ENCODE measurements around the gene PMAIP1.

Gene PMAIP1

DNA sequence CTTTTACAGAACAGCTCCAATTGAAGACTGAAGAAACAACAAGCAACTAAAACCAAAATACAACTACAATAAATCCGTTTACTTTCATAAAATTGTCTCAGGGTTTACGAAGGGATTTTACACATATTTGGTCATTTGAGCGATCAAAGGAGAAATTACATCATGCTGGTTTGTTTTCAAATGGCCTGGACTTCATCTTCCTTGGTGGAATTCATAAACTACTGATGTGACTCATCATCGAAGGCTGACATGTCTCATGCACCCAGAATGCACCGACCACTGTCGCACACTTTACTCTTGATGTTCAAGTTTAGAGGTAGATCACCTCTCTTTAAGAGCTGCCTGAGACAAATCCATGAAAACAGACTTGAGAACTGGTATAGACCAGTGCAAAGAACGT, 25.6 kb upstream of the PMAIP1 start:
- Histone ChIP-seq H3K4me3 (IDR thresholded peaks at IDR 0.05; ENCODE audit: insufficient read depth, low read depth, low read length) (no peak overlapping the region), H4K20me1 (ENCODE audit: insufficient read depth) (no peaks in the 10 kb centered on the region), H3K27me3 (ENCODE audit: insufficient read depth, low read depth) (no peaks in the 10 kb centered on the region), H3K79me2 (ENCODE audit: insufficient read depth, low read depth) (no peaks in the 10 kb centered on the region), H2AFZ (ENCODE audit: low read depth) (no peak overlapping the region), H3K27ac (no peak overlapping the region), H3K36me3 (ENCODE audit: insufficient read depth) (no peaks in the 10 kb centered on the region), H3K4me1 (ENCODE audit: low read depth, poor library complexity, severe bottlenecking) (peaks cover 86% of the 10 kb centered on the region), H3K4me2 (no peak overlapping the region), H3K9ac (no peak overlapping the region)
- TF ChIP-seq, protein P1, sequence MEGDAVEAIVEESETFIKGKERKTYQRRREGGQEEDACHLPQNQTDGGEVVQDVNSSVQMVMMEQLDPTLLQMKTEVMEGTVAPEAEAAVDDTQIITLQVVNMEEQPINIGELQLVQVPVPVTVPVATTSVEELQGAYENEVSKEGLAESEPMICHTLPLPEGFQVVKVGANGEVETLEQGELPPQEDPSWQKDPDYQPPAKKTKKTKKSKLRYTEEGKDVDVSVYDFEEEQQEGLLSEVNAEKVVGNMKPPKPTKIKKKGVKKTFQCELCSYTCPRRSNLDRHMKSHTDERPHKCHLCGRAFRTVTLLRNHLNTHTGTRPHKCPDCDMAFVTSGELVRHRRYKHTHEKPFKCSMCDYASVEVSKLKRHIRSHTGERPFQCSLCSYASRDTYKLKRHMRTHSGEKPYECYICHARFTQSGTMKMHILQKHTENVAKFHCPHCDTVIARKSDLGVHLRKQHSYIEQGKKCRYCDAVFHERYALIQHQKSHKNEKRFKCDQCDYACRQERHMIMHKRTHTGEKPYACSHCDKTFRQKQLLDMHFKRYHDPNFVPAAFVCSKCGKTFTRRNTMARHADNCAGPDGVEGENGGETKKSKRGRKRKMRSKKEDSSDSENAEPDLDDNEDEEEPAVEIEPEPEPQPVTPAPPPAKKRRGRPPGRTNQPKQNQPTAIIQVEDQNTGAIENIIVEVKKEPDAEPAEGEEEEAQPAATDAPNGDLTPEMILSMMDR (conservative IDR thresholded peaks at IDR 0.05; ENCODE audit: low read depth, low read length) = no peak

DNA sequence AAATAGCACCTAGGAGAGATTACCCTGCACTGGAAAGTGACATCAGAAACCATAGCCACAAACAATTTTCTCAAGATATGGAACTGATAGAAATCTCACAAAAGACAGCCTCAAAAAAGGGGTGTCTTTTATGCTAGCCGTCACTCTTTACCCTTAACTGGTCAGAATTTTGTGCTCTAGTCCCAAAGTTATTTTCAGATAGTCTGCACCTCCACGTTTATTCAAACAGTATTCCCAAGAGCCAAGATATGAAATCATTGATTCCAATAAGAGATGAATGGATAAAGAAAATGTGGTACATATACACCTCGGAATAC, 23.5 kb upstream of the PMAIP1 start:
- TF ChIP-seq, protein P1 (conservative IDR thresholded peaks at IDR 0.05; ENCODE audit: low read depth, low read length) = no peak
- Histone ChIP-seq H4K20me1 (ENCODE audit: insufficient read depth) (no peaks in the 10 kb centered on the region), H3K4me1 (ENCODE audit: low read depth, poor library complexity, severe bottlenecking) (peaks cover 89% of the 10 kb centered on the region), H3K79me2 (ENCODE audit: insufficient read depth, low read depth) (no peaks in the 10 kb centered on the region), H3K9ac (peak overlapping the region; percentile 31), H2AFZ (ENCODE audit: low read depth) (peak overlapping the region; percentile 11; the same call in 1 of the 2 replicates), H3K27ac (peak overlapping the region; percentile 71), H3K4me3 (IDR thresholded peaks at IDR 0.05; ENCODE audit: insufficient read depth, low read depth, low read length) (no peak overlapping the region), H3K4me2 (peak overlapping the region; percentile 47), H3K36me3 (ENCODE audit: insufficient read depth) (no peaks in the 10 kb centered on the region), H3K27me3 (ENCODE audit: insufficient read depth, low read depth) (no peaks in the 10 kb centered on the region)

DNA sequence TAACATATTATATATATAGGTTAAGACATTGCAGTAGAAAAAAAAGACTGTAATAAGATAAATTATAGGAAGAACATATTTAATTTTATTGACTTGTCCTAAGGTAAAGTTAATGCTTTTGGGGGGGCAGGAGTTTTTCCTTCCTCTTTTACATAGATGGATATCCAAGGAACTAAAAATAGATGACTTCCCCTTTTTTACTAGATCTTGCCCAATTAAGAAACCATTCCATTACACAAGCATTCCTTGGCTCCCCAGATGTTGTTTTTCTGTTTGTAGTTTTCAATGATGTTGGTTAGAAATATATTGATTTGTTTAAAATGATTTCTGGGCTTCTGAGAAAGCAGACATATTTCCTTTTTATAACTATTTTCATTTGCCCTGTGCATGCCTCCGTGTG, 22.4 kb upstream of the PMAIP1 start:
- no peaks in the 10 kb centered on the region for H3K27me3 ChIP-seq (ENCODE audit: insufficient read depth, low read depth)
- no peaks in the 10 kb centered on the region for H3K36me3 ChIP-seq (ENCODE audit: insufficient read depth)
- TF ChIP-seq, protein P1 (conservative IDR thresholded peaks at IDR 0.05; ENCODE audit: low read depth, low read length) = no peak
- no peak overlapping the region for H3K27ac ChIP-seq
- H3K9ac ChIP-seq = no peak overlapping the region
- no peak overlapping the region for H3K4me3 ChIP-seq (IDR thresholded peaks at IDR 0.05; ENCODE audit: insufficient read depth, low read depth, low read length)
- no peaks in the 10 kb centered on the region for H4K20me1 ChIP-seq (ENCODE audit: insufficient read depth)
- no peak overlapping the region; the same call in 1 of the 2 replicates for H3K4me2 ChIP-seq
- peaks cover 89% of the 10 kb centered on the region for H3K4me1 ChIP-seq (ENCODE audit: low read depth, poor library complexity, severe bottlenecking)
- H2AFZ ChIP-seq (ENCODE audit: low read depth) = no peak overlapping the region
- H3K79me2 ChIP-seq (ENCODE audit: insufficient read depth, low read depth) = no peaks in the 10 kb centered on the region

DNA sequence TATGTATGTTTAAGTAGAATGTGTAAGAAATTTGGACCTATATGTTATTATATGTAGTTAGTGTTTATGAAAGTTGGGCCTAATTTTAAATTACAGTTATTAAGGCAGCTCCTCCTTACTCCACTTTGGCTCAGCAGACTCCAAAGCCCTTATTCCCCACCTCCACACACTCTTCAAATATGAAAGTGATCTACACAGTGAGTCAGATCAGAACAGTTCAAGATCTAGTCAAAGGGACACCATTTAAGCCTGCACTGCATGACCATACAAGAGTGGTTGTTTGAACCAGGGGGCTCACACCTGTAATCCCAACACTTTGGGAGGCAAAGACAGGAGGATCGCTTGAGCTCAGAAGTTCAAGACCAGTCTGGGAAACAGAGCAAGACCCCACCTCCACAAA, 21.2 kb upstream of the PMAIP1 start:
- Histone ChIP-seq H3K4me1 (ENCODE audit: low read depth, poor library complexity, severe bottlenecking) (peaks cover 89% of the 10 kb centered on the region), H3K79me2 (ENCODE audit: insufficient read depth, low read depth) (no peaks in the 10 kb centered on the region), H3K9ac (no peak overlapping the region), H3K27me3 (ENCODE audit: insufficient read depth, low read depth) (no peaks in the 10 kb centered on the region), H3K27ac (no peak overlapping the region), H3K36me3 (ENCODE audit: insufficient read depth) (no peaks in the 10 kb centered on the region), H4K20me1 (ENCODE audit: insufficient read depth) (no peaks in the 10 kb centered on the region), H3K4me2 (no peak overlapping the region), H3K4me3 (IDR thresholded peaks at IDR 0.05; ENCODE audit: insufficient read depth, low read depth, low read length) (no peak overlapping the region), H2AFZ (ENCODE audit: low read depth) (no peak overlapping the region)
- TF ChIP-seq, protein P1 (conservative IDR thresholded peaks at IDR 0.05; ENCODE audit: low read depth, low read length) = no peak
